HEK293 (cell line): ENCODE measurements around the gene SYDE2.
"Not testable (repeated sequence)": the region's sequence is repeated elsewhere in the genome, so short reads cannot be mapped to it uniquely, and the experiment has no call there.

ENCODE experiments used
- CTCF ChIA-PET: fragments of 350-600 bp; formaldehyde crosslinking; extraction: SDS; loops from one replicate; lab custom pipeline; 2021; ENCODE audit warnings: antibody characterized with exemption; lab: Yijun Ruan, JAX
- POLR2A ChIA-PET: fragments of 300-600 bp; formaldehyde crosslinking; extraction: SDS; loops from one replicate; lab custom pipeline; 2020; ENCODE audit warnings: antibody characterized with exemption, inconsistent platforms; lab: Yijun Ruan, JAX
- H3K27ac ChIP-seq: fragments of 200-500 bp; sonication (Bioruptor generic); 2 replicates; pipeline ENCODE4 v1.5.1; 2014; ENCODE audit warnings: low read depth, low read length, control low read depth, inconsistent platforms; ENCODE audit errors: extremely low read depth
- H3K36me3 ChIP-seq, 2 experiments: fragments of 200-500 bp in 1 of 2; sonication (Bioruptor generic) in 1 of 2; 1 replicate in 1 of 2; 2 replicates in 1 of 2; pipeline ENCODE4 v1.5.1; 2014 to 2017; ENCODE audit warnings: inconsistent platforms in 2 of 2, low read length in 2 of 2; ENCODE audit not compliant: control insufficient read depth in 2 of 2, insufficient read depth in 1 of 2
- H3K4me1 ChIP-seq: fragments of 200-500 bp; sonication (Bioruptor generic); 2 replicates; pipeline ENCODE4 v1.5.1; 2014; ENCODE audit warnings: mild to moderate bottlenecking, low read length, inconsistent platforms; ENCODE audit not compliant: control insufficient read depth, insufficient read depth
- H3K4me3 ChIP-seq: 2 replicates; pipeline ENCODE4 v1.5.1; 2011; ENCODE audit warnings: low read depth, mild to moderate bottlenecking, control low read depth, low read length, moderate library complexity
- H3K9me3 ChIP-seq: fragments of 200-500 bp; sonication (Bioruptor generic); 2 replicates; pipeline ENCODE4 v1.5.1; 2014; ENCODE audit warnings: low read depth, low read length, inconsistent platforms; ENCODE audit not compliant: control insufficient read depth, insufficient read depth
- CTCF ChIP-seq: fragments of 450-650 bp; formaldehyde crosslinking; IDR thresholded peaks from 2 replicates; pipeline ENCODE4 v1.5.1; 2016; ENCODE audit warnings: missing biosample characterization, missing genetic modification characterization
- GLI4 ChIP-seq: fragments of 450-650 bp; formaldehyde crosslinking; IDR thresholded peaks from 2 replicates; pipeline ENCODE4 v1.5.1; 2016; ENCODE audit warnings: missing biosample characterization, missing genetic modification characterization
- OSR2 ChIP-seq: fragments of 450-650 bp; formaldehyde crosslinking; IDR thresholded peaks from 2 replicates; pipeline ENCODE4 v1.5.1; 2016; ENCODE audit warnings: missing biosample characterization, missing genetic modification characterization
- PBX3 ChIP-seq: sonication (generic); formaldehyde crosslinking; IDR thresholded peaks from 2 replicates; pipeline ENCODE4 v1.8.1; 2022; ENCODE audit warnings: mild to moderate bottlenecking, moderate library complexity, missing genetic modification reagents
- SCRT1 ChIP-seq: fragments of 450-650 bp; formaldehyde crosslinking; IDR thresholded peaks from 2 replicates; pipeline ENCODE4 v1.5.1; 2016; ENCODE audit warnings: missing biosample characterization, missing genetic modification characterization, borderline replicate concordance
- SETDB1 ChIP-seq: IDR thresholded peaks from one replicate; pipeline ENCODE4 v1.6.1; 2017; ENCODE audit warnings: mild to moderate bottlenecking, low read length, moderate library complexity, mixed read lengths; ENCODE audit not compliant: insufficient read length
- TSHZ1 ChIP-seq: fragments of 450-650 bp; formaldehyde crosslinking; IDR thresholded peaks from 2 replicates; pipeline ENCODE4 v1.5.1; 2016; ENCODE audit warnings: missing biosample characterization, missing genetic modification characterization, borderline replicate concordance
- ZNF2 ChIP-seq: fragments of 450-650 bp; formaldehyde crosslinking; IDR thresholded peaks from 2 replicates; pipeline ENCODE4 v1.5.1; 2016; ENCODE audit warnings: missing biosample characterization, missing genetic modification characterization
- ZNF24 ChIP-seq: fragments of 450-650 bp; formaldehyde crosslinking; IDR thresholded peaks from 2 replicates; pipeline ENCODE4 v1.5.1; 2016; ENCODE audit warnings: missing biosample characterization, missing genetic modification characterization
- ZNF280C ChIP-seq: fragments of 450-650 bp; formaldehyde crosslinking; IDR thresholded peaks from 2 replicates; pipeline ENCODE4 v1.5.1; 2016; ENCODE audit warnings: missing biosample characterization, missing genetic modification characterization
- ZNF391 ChIP-seq: fragments of 450-650 bp; formaldehyde crosslinking; IDR thresholded peaks from 2 replicates; pipeline ENCODE4 v1.5.1; 2016; ENCODE audit warnings: low read depth, missing biosample characterization, missing genetic modification characterization, borderline replicate concordance
- ZNF48 ChIP-seq: fragments of 450-650 bp; formaldehyde crosslinking; IDR thresholded peaks from 2 replicates; pipeline ENCODE4 v1.5.1; 2016; ENCODE audit warnings: missing biosample characterization, missing genetic modification characterization
- ZNF558 ChIP-seq: fragments of 450-650 bp; formaldehyde crosslinking; IDR thresholded peaks from 2 replicates; pipeline ENCODE4 v1.5.1; 2016; ENCODE audit warnings: missing biosample characterization, missing genetic modification characterization
- ZNF639 ChIP-seq: fragments of 450-650 bp; formaldehyde crosslinking; IDR thresholded peaks from 2 replicates; pipeline ENCODE4 v1.5.1; 2016; ENCODE audit warnings: missing biosample characterization, missing genetic modification characterization
- ZSCAN16 ChIP-seq: fragments of 450-650 bp; formaldehyde crosslinking; IDR thresholded peaks from 2 replicates; pipeline ENCODE4 v1.5.1; 2016; ENCODE audit warnings: missing biosample characterization, missing genetic modification characterization

SYDE2 gene

GRCh38 chr1:85142753-85143152 is 58.1 kb downstream of the SYDE2 start (continued):
- TF ChIP-seq CTCF (tag by site-specific recombination): no peak

- not testable (repeated sequence) for H3K36me3 ChIP-seq, H3K4me3 ChIP-seq, H3K9me3 ChIP-seq, H3K4me1 ChIP-seq, H3K27ac ChIP-seq
- CTCF ChIA-PET: interaction anchor here (0.9 to 2.5 kb wide), 2 partner anchors 29 to 116 kb away, joined by 4 to 8 read pairs; no protein-coding TSS in a partner anchor
- POLR2A ChIA-PET: interaction anchor here (0.6 kb wide), 2 partner anchors 12 to 62 kb away, joined by 3 to 4 read pairs; no protein-coding TSS in a partner anchor
Measured at GRCh38 chr1:85138439-85138838, 62.4 kb downstream of the SYDE2 start.

GRCh38 chr1:85137660-85138059 is 63.2 kb downstream of the SYDE2 start:
- H3K4me3 ChIP-seq: no peak overlapping the region
- ChIA-PET CTCF (interaction anchor here (0.6 to 2.5 kb wide), 3 partner anchors 27 to 117 kb away, joined by 3 to 8 read pairs (median 4); no protein-coding TSS in a partner anchor), POLR2A (no interaction called here)
- no peaks in the 10 kb centered on the region for H3K9me3 ChIP-seq
- no peak overlapping the region for H3K27ac ChIP-seq
- H3K36me3 ChIP-seq: no peaks in the 10 kb centered on the region
- H3K4me1 ChIP-seq: no peaks in the 10 kb centered on the region; the same call in 1 of the 2 replicates
- TF ChIP-seq ZNF280C (tag by site-specific recombination) (no peak), ZNF391 (no peak), SCRT1 (tag by site-specific recombination) (no peak), GLI4 (tag by site-specific recombination) (no peak), ZNF2 (tag by site-specific recombination) (no peak), OSR2 (no peak), SETDB1 (no peak), ZNF24 (tag by site-specific recombination) (no peak), ZNF558 (no peak), PBX3 (CRISPR knock-in tag) (no peak), ZNF48 (tag by site-specific recombination) (no peak), TSHZ1 (tag by site-specific recombination) (no peak), ZNF639 (tag by site-specific recombination) (no peak), ZSCAN16 (no peak)
